ENCODE results near the gene STXBP6.

STXBP6 gene

DNA sequence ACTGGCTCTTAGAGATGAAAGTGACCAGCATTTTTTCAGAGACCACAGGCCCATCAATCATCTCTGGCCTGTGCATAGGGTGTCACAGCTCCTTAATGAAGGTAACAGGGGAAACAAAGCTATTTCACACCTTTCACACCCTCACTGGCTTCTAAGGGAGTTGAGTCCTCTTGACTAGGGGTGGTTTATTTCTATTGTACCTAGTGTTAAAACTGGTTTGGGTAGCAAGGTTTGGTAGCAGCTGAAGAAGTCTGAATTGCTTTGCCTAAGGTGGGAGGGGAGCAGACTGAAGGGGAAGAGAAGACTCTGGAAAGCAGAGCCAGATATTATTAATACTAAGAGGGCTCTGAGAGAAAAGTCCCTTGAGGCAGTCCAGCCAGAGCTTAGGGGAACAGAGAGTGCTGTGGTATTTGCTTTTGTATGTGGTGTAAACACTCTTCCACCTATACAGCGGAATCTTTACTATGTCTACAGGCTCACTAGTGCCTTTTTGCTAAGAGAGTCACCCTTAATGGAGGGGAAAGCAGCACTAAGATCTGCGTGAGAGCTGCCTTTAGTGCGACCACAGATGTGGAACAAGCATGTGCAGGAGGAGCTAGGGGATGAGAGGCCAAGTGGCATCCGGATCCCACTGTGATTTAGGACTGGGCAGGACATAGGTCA is 95.8 kb downstream of the STXBP6 start:
- no peak for DNase-seq (ENCODE audit: low read depth, low spot score)
- POLR2A ChIA-PET, result no interaction called here
- CTCF ChIA-PET, result no interaction called here
- no peak overlapping the region for H3K4me3 ChIP-seq (ENCODE audit: low read depth, low read length)
- TF ChIP-seq, protein P1, sequence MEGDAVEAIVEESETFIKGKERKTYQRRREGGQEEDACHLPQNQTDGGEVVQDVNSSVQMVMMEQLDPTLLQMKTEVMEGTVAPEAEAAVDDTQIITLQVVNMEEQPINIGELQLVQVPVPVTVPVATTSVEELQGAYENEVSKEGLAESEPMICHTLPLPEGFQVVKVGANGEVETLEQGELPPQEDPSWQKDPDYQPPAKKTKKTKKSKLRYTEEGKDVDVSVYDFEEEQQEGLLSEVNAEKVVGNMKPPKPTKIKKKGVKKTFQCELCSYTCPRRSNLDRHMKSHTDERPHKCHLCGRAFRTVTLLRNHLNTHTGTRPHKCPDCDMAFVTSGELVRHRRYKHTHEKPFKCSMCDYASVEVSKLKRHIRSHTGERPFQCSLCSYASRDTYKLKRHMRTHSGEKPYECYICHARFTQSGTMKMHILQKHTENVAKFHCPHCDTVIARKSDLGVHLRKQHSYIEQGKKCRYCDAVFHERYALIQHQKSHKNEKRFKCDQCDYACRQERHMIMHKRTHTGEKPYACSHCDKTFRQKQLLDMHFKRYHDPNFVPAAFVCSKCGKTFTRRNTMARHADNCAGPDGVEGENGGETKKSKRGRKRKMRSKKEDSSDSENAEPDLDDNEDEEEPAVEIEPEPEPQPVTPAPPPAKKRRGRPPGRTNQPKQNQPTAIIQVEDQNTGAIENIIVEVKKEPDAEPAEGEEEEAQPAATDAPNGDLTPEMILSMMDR (IDR thresholded peaks at IDR 0.05; ENCODE audit: insufficient read depth, low read length, missing control alignments), result no peak

DNA sequence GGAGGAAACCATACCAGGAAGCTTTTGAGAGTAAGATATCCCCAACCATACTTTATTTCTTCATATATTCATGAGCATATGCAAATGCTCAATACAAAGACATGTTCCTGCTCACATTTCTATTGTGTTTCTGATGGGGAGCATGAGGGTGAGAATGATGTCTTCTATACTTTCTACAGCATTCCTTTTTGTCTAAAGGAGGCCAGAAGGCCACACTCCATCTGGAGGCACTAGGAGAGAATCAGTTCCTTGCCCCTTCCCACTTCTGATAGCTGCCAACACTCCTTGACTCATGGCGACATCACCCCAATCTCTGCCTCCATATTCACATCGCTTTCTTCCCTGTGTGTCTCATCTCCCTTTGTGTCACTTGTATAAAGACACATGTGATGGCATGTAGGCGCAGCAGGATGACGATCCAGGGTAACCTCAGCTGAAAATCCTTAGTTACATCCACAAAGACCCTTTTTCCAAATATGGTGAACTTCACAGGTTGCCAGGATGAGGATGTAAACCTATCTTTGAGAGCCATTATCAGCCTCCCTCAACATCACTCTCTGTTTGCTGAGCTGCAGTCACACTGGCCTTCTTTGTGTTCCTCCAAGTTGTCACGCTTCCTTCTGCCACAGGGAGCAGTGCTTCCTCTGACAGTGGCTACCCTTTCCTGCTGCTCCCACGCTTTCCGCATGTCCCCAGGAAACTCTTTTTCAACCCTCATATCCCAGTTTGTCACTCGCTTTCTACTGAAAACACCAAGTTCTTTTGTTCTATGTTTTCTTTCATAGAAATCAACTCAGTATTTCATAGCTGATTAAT is 96.9 kb downstream of the STXBP6 start:
- DNase-seq (ENCODE audit: low read depth, low spot score), result no peak
- POLR2A ChIA-PET, result no interaction called here
- no peak overlapping the region for H3K4me3 ChIP-seq (ENCODE audit: low read depth, low read length)
- CTCF ChIA-PET, result no interaction called here
- TF ChIP-seq, protein P1 (IDR thresholded peaks at IDR 0.05; ENCODE audit: insufficient read depth, low read length, missing control alignments), result no peak

DNA sequence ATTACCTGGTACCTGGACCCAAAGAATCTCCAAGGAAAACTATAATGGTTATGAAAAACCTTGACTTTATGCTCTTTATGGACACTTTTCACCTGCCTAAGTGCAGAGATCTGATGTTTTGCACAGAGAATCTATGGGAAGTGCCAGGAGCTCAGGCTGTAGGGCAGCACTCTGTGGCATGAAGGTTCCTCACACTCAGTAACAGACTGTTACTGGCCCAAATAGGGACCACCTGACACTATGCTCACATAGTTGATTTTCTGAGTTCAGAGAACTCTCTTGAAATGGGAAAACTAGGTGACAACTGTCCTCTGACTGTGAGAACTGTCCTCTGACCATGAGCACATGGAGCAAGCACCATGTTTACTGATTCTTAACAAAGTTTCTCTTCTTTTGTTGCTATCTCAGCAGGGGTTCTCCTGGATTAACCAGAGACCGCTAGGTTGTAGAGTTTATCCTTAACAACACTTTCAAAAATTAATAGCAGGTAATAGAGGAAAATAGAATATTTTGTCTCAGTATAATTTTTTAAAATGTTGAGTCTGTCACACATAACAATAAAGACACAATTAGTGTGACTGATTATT is 101.6 kb downstream of the STXBP6 start:
- TF ChIP-seq, protein P1 (IDR thresholded peaks at IDR 0.05; ENCODE audit: insufficient read depth, low read length, missing control alignments), result no peak
- no peak for DNase-seq (ENCODE audit: low read depth, low spot score)
- H3K4me3 ChIP-seq (ENCODE audit: low read depth, low read length), result no peak overlapping the region
- CTCF ChIA-PET, result no interaction called here
- POLR2A ChIA-PET, result no interaction called here

DNA sequence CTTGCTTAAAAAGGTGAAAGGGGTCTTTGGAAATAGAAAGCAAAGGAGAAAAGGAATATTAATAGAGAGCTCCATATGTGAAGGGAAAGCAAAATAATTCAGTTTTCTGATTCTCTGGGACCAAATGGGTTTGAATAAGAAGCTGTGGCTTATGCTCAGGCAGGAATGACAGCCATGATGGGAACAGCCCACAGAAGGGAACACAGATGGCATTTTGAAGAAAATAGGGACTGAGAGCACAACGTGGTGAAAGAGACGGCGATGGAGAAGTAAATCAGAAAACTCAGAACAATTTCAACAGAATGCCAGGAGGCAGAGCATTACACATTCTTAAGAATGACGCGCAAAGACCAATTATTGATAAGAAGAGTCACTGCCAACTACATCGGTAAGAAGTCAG is 102.8 kb downstream of the STXBP6 start:
- no peak for DNase-seq (ENCODE audit: low read depth, low spot score)
- no peak overlapping the region for H3K4me3 ChIP-seq (ENCODE audit: low read depth, low read length)
- TF ChIP-seq, protein P1 (IDR thresholded peaks at IDR 0.05; ENCODE audit: insufficient read depth, low read length, missing control alignments), result no peak
- ChIA-PET CTCF (no interaction called here), POLR2A (no interaction called here)

DNA sequence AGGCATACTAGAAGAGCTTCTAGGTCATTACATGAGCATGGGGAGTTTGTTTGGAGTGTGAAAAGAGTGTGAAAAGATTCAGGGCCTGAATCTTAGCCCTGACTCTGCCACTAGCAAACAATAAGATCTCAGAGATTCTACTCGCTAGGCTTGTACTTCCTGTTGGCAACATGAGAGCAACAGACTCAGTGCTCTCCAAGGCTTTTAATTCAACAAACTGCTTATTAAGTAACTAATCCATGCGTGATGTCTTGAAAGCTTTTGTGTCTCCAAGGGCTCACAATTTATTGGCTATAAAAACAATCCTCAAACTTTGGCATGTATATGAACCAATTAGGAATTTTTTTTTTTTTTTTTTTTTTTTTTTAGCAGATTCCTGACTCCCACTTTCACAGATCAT is 105.1 kb downstream of the STXBP6 start:
- no peak overlapping the region for H3K4me3 ChIP-seq (ENCODE audit: low read depth, low read length)
- no peak for DNase-seq (ENCODE audit: low read depth, low spot score)
- TF ChIP-seq, protein P1 (IDR thresholded peaks at IDR 0.05; ENCODE audit: insufficient read depth, low read length, missing control alignments), result no peak
- ChIA-PET POLR2A (no interaction called here), CTCF (no interaction called here)

DNA sequence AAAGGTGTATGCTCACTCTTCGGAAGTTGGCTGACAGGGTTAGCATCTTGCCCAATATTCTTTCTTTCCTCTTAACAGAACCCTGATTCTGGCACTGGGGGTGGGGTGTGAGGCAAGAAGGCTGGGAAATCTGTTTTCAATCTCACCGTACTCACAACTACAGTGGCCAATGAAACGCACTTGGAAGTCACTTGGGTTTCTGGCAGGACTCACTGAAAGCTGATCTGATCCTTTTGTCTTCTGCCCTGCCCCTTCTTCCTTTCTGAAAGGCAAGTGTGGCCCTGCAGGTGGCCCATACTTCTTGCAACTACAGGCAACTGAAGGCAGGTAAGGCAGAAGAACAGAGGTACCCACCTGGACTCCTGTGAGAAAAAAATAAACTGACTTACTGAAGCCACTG is 106.9 kb downstream of the STXBP6 start:
- no peak overlapping the region for H3K4me3 ChIP-seq (ENCODE audit: low read depth, low read length)
- CTCF ChIA-PET, result no interaction called here
- TF ChIP-seq, protein P1 (IDR thresholded peaks at IDR 0.05; ENCODE audit: insufficient read depth, low read length, missing control alignments), result no peak
- DNase-seq (ENCODE audit: low read depth, low spot score), result no peak
- POLR2A ChIA-PET, result no interaction called here
